Measurements from ENCODE around the gene FGB.

Gene FGB

DNA sequence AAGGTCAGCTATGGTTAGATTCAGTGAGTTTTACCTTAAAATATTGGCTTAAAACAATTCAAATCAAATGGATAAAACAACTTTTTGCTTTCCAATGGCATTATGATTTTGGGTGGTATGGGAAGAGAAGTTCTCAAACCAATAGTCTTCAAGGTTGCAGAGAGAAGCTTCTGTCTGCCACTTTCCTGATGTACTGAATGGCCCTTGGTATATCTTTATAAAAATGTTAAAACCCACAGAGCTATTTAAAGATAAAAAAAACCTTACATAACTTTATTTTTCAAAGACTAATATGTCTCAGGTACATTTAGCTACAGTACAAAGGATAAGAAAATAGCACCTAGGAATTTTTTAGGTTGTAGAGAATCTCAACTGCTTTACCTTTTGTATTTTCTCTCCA is 20.9 kb downstream of the FGB start:
- no peak for TF ChIP-seq CREB1 (IDR thresholded peaks at IDR 0.05; ENCODE audit: low read depth)
- no peak for TF ChIP-seq TAF1 (IDR thresholded peaks at IDR 0.05; ENCODE audit: low read depth)

DNA sequence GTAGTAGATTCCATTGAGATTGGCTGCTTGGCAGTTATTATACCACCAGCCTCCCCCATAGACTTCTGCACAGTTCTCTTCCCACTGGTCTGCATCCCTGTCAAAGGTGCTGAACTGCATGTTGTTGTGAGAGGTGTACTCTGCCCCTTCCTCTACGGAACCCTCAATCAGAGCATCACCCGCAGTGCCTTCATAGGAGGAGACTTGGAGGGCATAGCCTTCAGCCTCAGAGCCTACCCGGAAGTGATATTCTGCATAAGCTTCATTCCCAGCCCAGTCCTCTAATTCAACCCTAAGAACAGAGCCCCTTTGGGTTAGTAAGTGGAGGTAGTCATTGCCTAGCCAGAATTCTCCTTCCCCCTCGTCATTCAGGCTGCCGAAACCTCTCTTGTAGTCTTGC is 21.4 kb downstream of the FGB start:
- TF ChIP-seq TEAD4 (IDR thresholded peaks at IDR 0.05) (no peak), YY1 (IDR thresholded peaks at IDR 0.05; ENCODE audit: low read depth) (no peak), TCF12 (IDR thresholded peaks at IDR 0.05; ENCODE audit: low read depth) (no peak), CEBPB (IDR thresholded peaks at IDR 0.05) (no peak), EP300 (IDR thresholded peaks at IDR 0.05; ENCODE audit: borderline replicate concordance) (no peak), NFIC (IDR thresholded peaks at IDR 0.05) (no peak), RAD21 (IDR thresholded peaks at IDR 0.05; ENCODE audit: low read depth) (no peak), ZBTB7A (IDR thresholded peaks at IDR 0.05; ENCODE audit: low read depth) (no peak), TAF1 (IDR thresholded peaks at IDR 0.05; ENCODE audit: low read depth) (no peak), CREB1 (IDR thresholded peaks at IDR 0.05; ENCODE audit: low read depth) (no peak)
- TF ChIP-seq, protein P1, sequence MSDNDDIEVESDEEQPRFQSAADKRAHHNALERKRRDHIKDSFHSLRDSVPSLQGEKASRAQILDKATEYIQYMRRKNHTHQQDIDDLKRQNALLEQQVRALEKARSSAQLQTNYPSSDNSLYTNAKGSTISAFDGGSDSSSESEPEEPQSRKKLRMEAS (IDR thresholded peaks at IDR 0.05), result no peak
- TF ChIP-seq, protein P2, sequence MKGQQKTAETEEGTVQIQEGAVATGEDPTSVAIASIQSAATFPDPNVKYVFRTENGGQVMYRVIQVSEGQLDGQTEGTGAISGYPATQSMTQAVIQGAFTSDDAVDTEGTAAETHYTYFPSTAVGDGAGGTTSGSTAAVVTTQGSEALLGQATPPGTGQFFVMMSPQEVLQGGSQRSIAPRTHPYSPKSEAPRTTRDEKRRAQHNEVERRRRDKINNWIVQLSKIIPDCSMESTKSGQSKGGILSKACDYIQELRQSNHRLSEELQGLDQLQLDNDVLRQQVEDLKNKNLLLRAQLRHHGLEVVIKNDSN (IDR thresholded peaks at IDR 0.05), result no peak
- TF ChIP-seq, protein P3, sequence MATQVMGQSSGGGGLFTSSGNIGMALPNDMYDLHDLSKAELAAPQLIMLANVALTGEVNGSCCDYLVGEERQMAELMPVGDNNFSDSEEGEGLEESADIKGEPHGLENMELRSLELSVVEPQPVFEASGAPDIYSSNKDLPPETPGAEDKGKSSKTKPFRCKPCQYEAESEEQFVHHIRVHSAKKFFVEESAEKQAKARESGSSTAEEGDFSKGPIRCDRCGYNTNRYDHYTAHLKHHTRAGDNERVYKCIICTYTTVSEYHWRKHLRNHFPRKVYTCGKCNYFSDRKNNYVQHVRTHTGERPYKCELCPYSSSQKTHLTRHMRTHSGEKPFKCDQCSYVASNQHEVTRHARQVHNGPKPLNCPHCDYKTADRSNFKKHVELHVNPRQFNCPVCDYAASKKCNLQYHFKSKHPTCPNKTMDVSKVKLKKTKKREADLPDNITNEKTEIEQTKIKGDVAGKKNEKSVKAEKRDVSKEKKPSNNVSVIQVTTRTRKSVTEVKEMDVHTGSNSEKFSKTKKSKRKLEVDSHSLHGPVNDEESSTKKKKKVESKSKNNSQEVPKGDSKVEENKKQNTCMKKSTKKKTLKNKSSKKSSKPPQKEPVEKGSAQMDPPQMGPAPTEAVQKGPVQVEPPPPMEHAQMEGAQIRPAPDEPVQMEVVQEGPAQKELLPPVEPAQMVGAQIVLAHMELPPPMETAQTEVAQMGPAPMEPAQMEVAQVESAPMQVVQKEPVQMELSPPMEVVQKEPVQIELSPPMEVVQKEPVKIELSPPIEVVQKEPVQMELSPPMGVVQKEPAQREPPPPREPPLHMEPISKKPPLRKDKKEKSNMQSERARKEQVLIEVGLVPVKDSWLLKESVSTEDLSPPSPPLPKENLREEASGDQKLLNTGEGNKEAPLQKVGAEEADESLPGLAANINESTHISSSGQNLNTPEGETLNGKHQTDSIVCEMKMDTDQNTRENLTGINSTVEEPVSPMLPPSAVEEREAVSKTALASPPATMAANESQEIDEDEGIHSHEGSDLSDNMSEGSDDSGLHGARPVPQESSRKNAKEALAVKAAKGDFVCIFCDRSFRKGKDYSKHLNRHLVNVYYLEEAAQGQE (IDR thresholded peaks at IDR 0.05; ENCODE audit: low read depth), result no peak

DNA sequence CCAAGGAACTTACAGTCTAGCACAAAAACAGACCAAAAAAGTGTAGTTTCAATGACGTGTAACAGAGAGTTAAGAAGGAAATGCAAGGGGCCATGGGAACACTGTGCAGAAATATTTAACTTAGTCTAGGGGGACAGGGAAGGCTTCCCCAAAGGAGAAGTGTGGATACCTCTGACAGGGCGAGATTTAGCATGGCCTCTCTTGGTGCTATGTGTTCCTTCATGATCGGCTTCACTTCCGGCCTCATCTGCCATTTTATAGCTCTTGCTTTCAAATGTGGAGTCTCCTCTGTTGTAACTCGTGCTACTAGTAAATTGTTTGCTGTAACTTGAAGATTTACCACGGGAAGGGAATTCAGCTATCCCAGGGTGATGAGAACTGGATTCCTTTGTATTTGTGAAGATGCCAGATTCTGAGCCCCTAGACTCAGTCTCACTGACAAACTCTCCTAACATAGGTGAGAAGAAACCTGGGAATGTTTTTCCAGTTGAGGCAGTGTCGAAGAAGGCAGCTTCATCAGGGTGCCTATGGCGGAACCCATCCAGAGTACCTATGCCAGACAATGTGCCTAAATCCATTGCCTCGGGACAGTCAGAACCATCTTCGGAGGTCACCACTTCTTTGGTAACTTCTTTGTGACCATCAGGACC is 22.7 kb downstream of the FGB start:
- TF ChIP-seq CEBPB (IDR thresholded peaks at IDR 0.05) (no peak), RAD21 (IDR thresholded peaks at IDR 0.05; ENCODE audit: low read depth) (no peak), TEAD4 (IDR thresholded peaks at IDR 0.05) (no peak), EGR1 (IDR thresholded peaks at IDR 0.05) (no peak), NFIC (IDR thresholded peaks at IDR 0.05) (no peak), EP300 (IDR thresholded peaks at IDR 0.05; ENCODE audit: borderline replicate concordance) (no peak)
- TF ChIP-seq, protein P3 (IDR thresholded peaks at IDR 0.05; ENCODE audit: low read depth), result no peak

DNA sequence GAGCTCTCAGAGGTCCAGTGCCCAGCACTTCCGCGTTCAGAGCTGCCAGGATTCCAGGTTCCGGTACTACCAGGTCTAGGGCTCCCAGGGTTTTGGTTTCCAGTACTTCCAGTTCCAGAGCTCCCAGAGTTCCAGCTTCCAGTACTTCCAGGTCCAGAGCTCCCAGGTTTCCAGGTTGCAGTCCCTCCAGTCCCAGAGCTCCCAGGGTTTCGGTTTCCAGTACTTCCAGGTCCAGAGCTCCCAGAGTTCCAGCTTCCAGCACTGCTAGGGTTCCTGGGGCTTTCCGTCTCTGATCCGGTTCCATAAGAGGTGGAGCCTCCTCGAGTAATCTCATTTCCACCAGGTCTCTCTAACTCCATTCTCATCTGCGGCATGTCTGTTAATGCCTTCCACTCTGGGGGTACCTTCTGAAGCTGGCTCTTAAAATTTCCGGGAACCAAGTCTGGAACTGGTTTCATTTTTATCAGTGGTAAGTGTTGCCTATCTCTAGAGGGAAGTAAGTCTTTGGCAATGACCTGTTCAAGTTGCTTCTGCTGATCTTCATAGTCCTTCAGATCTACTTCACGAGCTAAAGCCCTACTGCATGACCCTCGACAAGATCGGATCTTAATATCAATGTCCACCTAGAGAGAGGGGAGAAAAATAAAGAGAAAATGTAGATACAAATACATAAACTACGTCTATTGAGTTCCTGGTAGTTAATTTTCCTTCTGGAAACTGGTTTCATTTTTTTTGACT is 23.7 kb downstream of the FGB start:
- TF ChIP-seq EP300 (IDR thresholded peaks at IDR 0.05; ENCODE audit: borderline replicate concordance) (no peak), CEBPB (IDR thresholded peaks at IDR 0.05) (no peak), CREB1 (IDR thresholded peaks at IDR 0.05; ENCODE audit: low read depth) (no peak), YY1 (IDR thresholded peaks at IDR 0.05; ENCODE audit: low read depth) (no peak), RAD21 (IDR thresholded peaks at IDR 0.05; ENCODE audit: low read depth) (no peak), TCF12 (IDR thresholded peaks at IDR 0.05; ENCODE audit: low read depth) (no peak), TEAD4 (IDR thresholded peaks at IDR 0.05) (no peak), ZBTB7A (IDR thresholded peaks at IDR 0.05; ENCODE audit: low read depth) (no peak), FOXM1 (IDR thresholded peaks at IDR 0.05; ENCODE audit: borderline replicate concordance, low read depth) (no peak), NFIC (IDR thresholded peaks at IDR 0.05) (no peak)
- TF ChIP-seq, protein P1 (IDR thresholded peaks at IDR 0.05), result no peak
- TF ChIP-seq, protein P3 (IDR thresholded peaks at IDR 0.05; ENCODE audit: low read depth), result no peak

DNA sequence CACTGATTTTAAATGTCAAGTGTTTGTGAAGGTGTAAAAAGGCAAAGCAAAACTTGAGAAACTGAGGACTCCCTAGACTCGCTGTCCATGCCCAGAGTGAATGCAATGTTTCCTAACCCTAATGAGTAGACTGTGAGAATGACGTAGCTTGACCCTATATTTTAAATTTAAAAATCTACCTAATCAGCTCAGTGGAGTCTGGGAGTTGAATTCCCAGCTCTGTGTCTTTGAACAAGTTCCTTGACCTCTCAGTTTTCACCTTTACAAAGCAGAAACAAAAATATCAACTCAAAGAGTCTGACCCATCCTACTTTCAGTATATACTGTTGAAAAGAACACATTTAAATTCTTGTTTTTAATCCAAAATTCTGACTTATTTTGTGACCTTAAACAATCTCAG is 25.4 kb downstream of the FGB start:
- TF ChIP-seq TAF1 (IDR thresholded peaks at IDR 0.05; ENCODE audit: low read depth), result no peak
- no peak for TF ChIP-seq TCF12 (IDR thresholded peaks at IDR 0.05; ENCODE audit: low read depth)
- TF ChIP-seq, protein P3 (IDR thresholded peaks at IDR 0.05; ENCODE audit: low read depth), result no peak
- no peak for TF ChIP-seq CEBPB (IDR thresholded peaks at IDR 0.05)
- no peak for TF ChIP-seq TEAD4 (IDR thresholded peaks at IDR 0.05)
- TF ChIP-seq CREB1 (IDR thresholded peaks at IDR 0.05; ENCODE audit: low read depth), result no peak
- TF ChIP-seq ZBTB7A (IDR thresholded peaks at IDR 0.05; ENCODE audit: low read depth), result no peak
- TF ChIP-seq RAD21 (IDR thresholded peaks at IDR 0.05; ENCODE audit: low read depth), result no peak
- no peak for TF ChIP-seq NFIC (IDR thresholded peaks at IDR 0.05)
- no peak for TF ChIP-seq EP300 (IDR thresholded peaks at IDR 0.05; ENCODE audit: borderline replicate concordance)
